ENCODE results near the gene FAM170B.
A peak's percentile ranks its signal among the peaks of the same experiment; 100 is the strongest.

Gene FAM170B

GRCh38 chr10:49115796-49116508, 17.9 kb downstream of the FAM170B start:
- peak overlapping the region; percentile 56 for H3K4me3 ChIP-seq (ENCODE audit: low read length)
- TF ChIP-seq, protein P1, sequence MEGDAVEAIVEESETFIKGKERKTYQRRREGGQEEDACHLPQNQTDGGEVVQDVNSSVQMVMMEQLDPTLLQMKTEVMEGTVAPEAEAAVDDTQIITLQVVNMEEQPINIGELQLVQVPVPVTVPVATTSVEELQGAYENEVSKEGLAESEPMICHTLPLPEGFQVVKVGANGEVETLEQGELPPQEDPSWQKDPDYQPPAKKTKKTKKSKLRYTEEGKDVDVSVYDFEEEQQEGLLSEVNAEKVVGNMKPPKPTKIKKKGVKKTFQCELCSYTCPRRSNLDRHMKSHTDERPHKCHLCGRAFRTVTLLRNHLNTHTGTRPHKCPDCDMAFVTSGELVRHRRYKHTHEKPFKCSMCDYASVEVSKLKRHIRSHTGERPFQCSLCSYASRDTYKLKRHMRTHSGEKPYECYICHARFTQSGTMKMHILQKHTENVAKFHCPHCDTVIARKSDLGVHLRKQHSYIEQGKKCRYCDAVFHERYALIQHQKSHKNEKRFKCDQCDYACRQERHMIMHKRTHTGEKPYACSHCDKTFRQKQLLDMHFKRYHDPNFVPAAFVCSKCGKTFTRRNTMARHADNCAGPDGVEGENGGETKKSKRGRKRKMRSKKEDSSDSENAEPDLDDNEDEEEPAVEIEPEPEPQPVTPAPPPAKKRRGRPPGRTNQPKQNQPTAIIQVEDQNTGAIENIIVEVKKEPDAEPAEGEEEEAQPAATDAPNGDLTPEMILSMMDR (conservative IDR thresholded peaks at IDR 0.05; ENCODE audit: low read length) = no peak

GRCh38 chr10:49115015-49115795, 18.6 kb downstream of the FAM170B start, which contains the start of gene VSTM4:
TSS of gene VSTM4 (minus strand) at chr10:49115522. CDS start at chr10:49115485, 37 bp downstream.
- peak; percentile 60 for DNase-seq (ENCODE audit: low read depth)
- H3K4me3 ChIP-seq (ENCODE audit: low read length) = peak within 1 kb of the TSS; percentile 67
- TF ChIP-seq, protein P1 (conservative IDR thresholded peaks at IDR 0.05; ENCODE audit: low read length) = no peak

More at GRCh38 chr10:49115796-49116508, 17.9 kb downstream of the FAM170B start:
- DNase-seq (ENCODE audit: low read depth) = no peak

DNA sequence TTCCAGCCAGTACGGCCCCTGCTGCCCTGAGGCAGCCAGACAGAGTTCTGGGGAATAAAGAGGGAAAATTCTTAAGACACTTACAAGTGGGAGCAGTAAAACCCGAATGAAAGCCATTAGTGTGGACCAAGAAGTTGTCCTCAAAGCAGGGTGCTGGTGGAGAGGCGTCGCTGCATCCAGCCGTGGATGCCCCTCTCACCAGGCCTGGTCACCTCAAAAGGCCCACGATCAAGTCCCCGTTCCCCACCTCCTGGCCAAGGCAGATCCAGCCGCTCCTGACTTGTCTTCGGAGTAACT, 19.2 kb downstream of the FAM170B start:
- no peak for DNase-seq (ENCODE audit: low read depth)
- peak overlapping the region; percentile 67 for H3K4me3 ChIP-seq (ENCODE audit: low read length)
- TF ChIP-seq, protein P1 (conservative IDR thresholded peaks at IDR 0.05; ENCODE audit: low read length) = no peak

GRCh38 chr10:49113741-49114141, 20.1 kb downstream of the FAM170B start:
- TF ChIP-seq, protein P1 (conservative IDR thresholded peaks at IDR 0.05; ENCODE audit: low read length) = no peak
- peak; percentile 35 for DNase-seq (ENCODE audit: low read depth)
- H3K4me3 ChIP-seq (ENCODE audit: low read length) = peak overlapping the region; percentile 67

- TF ChIP-seq, protein P1 (conservative IDR thresholded peaks at IDR 0.05; ENCODE audit: low read length) = no peak
- H3K4me3 ChIP-seq (ENCODE audit: low read length) = no peak overlapping the region
- DNase-seq (ENCODE audit: low read depth) = no peak
Measured at GRCh38 chr10:49112851-49113250, 21.0 kb downstream of the FAM170B start.

GRCh38 chr10:49112098-49112497, 21.7 kb downstream of the FAM170B start:
- DNase-seq (ENCODE audit: low read depth) = no peak
- TF ChIP-seq, protein P1 (conservative IDR thresholded peaks at IDR 0.05; ENCODE audit: low read length) = no peak
- H3K4me3 ChIP-seq (ENCODE audit: low read length) = no peak overlapping the region

- TF ChIP-seq, protein P1 (conservative IDR thresholded peaks at IDR 0.05; ENCODE audit: low read length) = no peak
- no peak for DNase-seq (ENCODE audit: low read depth)
- H3K4me3 ChIP-seq (ENCODE audit: low read length) = no peak overlapping the region
Measured at GRCh38 chr10:49111320-49111698, 22.5 kb downstream of the FAM170B start.

All from AG10803 (cell line).